OCI-LY7 (cell line): Measurements from ENCODE around the gene C3orf18. TPM values are rescaled to one million over a fixed set of nuclear protein-coding genes. Genes with fewer than 3 reads are reported as not detected.

Experiments
- BruUV-seq: library from RNA; stranded (reverse); fragments of 400-500 nt; replicated peaks from 2 replicates; lab custom pipeline; 2021; lab: Mats Ljungman, UMichigan
- CTCF ChIA-PET: fragments of 300-600 bp; sonication (Branson Sonifier 250); formaldehyde crosslinking; loops from one replicate; lab custom pipeline; 2022; ENCODE audit warnings: antibody characterized with exemption; ENCODE audit not compliant: unreplicated experiment; lab: Charles Lee
- POLR2A ChIA-PET: fragments of 300-600 bp; sonication (Branson Sonifier 250); formaldehyde crosslinking; loops from one replicate; lab custom pipeline; 2022; ENCODE audit warnings: antibody characterized with exemption; lab: Charles Lee
- DNase-seq: peaks from one replicate; pipeline ENCODE4 v3.0.0-alpha.2; 2015; ENCODE audit warnings: low spot score
- H2AFZ ChIP-seq: fragments of 200-600 bp; sonication (generic), shearing (Covaris generic); 2 replicates; pipeline ENCODE4 v1.6.1; 2014; ENCODE audit warnings: mild to moderate bottlenecking, antibody characterized with exemption, low read length, moderate library complexity
- H3K27ac ChIP-seq: fragments of 200-600 bp; sonication (generic); 2 replicates; pipeline ENCODE4 v1.5.1; 2014; ENCODE audit warnings: mixed run types, low read depth, mild to moderate bottlenecking, moderate library complexity, low read length, inconsistent platforms; ENCODE audit not compliant: poor library complexity, severe bottlenecking
- H3K36me3 ChIP-seq: fragments of 200-600 bp; sonication (generic); 2 replicates; pipeline ENCODE4 v1.6.1; 2014; ENCODE audit warnings: mild to moderate bottlenecking, antibody characterized with exemption, low read length, moderate library complexity, mixed read lengths; ENCODE audit not compliant: insufficient read depth
- H3K4me1 ChIP-seq: fragments of 200-600 bp; sonication (generic); 2 replicates; pipeline ENCODE4 v1.5.1; 2014; ENCODE audit warnings: mild to moderate bottlenecking, low read length; ENCODE audit not compliant: insufficient read depth, poor library complexity, severe bottlenecking
- H3K4me2 ChIP-seq: fragments of 200-600 bp; sonication (generic); 2 replicates; pipeline ENCODE4 v1.6.1; 2014; ENCODE audit warnings: mild to moderate bottlenecking, low read length
- H3K4me3 ChIP-seq: fragments of 200-600 bp; sonication (generic); 2 replicates; pipeline ENCODE4 v1.5.1; 2014; ENCODE audit warnings: mild to moderate bottlenecking, low read depth, low read length; ENCODE audit not compliant: poor library complexity, severe bottlenecking
- H3K79me2 ChIP-seq: fragments of 200-600 bp; sonication (generic); 2 replicates; pipeline ENCODE4 v1.6.1; 2016; ENCODE audit warnings: low read depth, mild to moderate bottlenecking, low read length, moderate library complexity, mixed read lengths; ENCODE audit not compliant: insufficient read depth
- H3K9me2 ChIP-seq: fragments of 200-600 bp; sonication (generic); 2 replicates; pipeline ENCODE4 v1.6.1; 2016; ENCODE audit warnings: mild to moderate bottlenecking, low read length, mixed read lengths; ENCODE audit not compliant: insufficient read depth
- H3K9me3 ChIP-seq: fragments of 200-600 bp; sonication (generic); 2 replicates; pipeline ENCODE4 v1.6.1; 2014; ENCODE audit warnings: mild to moderate bottlenecking, mixed run types, low read length, mixed read lengths
- H4K20me1 ChIP-seq: fragments of 200-600 bp; sonication (generic); 2 replicates; pipeline ENCODE4 v1.6.1; 2014; ENCODE audit warnings: mild to moderate bottlenecking, antibody characterized with exemption, low read length, moderate library complexity, mixed read lengths; ENCODE audit not compliant: insufficient read depth
- CTCF ChIP-seq: fragments of 200-600 bp; sonication (generic); conservative IDR thresholded peaks from 2 replicates; pipeline ENCODE4 v1.5.1; 2014; ENCODE audit warnings: mild to moderate bottlenecking, antibody characterized with exemption, low read length, moderate library complexity, mixed read lengths
- EZH2phosphoT487 ChIP-seq: fragments of 200-600 bp; sonication (generic); IDR thresholded peaks from 2 replicates; pipeline ENCODE4 v1.6.1; 2018; ENCODE audit warnings: low read depth, borderline replicate concordance, mild to moderate bottlenecking, mixed run types, antibody characterized with exemption, low read length, moderate library complexity, mixed read lengths
- intact Hi-C: fragments of 100-400 bp; cut with micrococcal nuclease; formaldehyde crosslinking; loops from one replicate; pipeline ENCODE4 v1.10.0; 2022; ENCODE audit not compliant: unreplicated experiment
- total RNA-seq, 2 experiments: library from RNA; depleted of rRNA in 1 of 2; stranded (reverse); fragments of >200 nt in 1 of 2; shearing (Covaris generic) in 1 of 2; gene quantifications; 2 replicates each; pipeline ENCODE4 v1.2.3, GENCODE V29; 2014 to 2022

C3orf18 gene
- total RNA-seq, 2 experiments from 2014 or later: 8.0 to 9.5 TPM

- no peaks in the 10 kb centered on the region for H3K36me3 ChIP-seq
- DNase-seq: no peak
- H3K27ac ChIP-seq: no peak overlapping the region
Observed at GRCh38 chr3:50605901-50606326, 38.4 kb upstream of the C3orf18 start.

GRCh38 chr3:50604628-50605588 is 37.4 kb upstream of the C3orf18 start:
- Histone ChIP-seq H3K79me2 (no peaks in the 10 kb centered on the region), H3K4me1 (no peaks in the 10 kb centered on the region), H3K4me2 (no peak overlapping the region), H2AFZ (no peak overlapping the region), H3K9me3 (no peaks in the 10 kb centered on the region), H3K9me2 (no peaks in the 10 kb centered on the region), H3K36me3 (no peaks in the 10 kb centered on the region), H3K27ac (no peak overlapping the region), H4K20me1 (no peaks in the 10 kb centered on the region), H3K4me3 (no peak overlapping the region)
- ChIA-PET POLR2A (no interaction called here), CTCF (no interaction called here)
- DNase-seq: peak; percentile 14
- no TSS peak for BruUV-seq
- intact Hi-C loops: no loop called here
- no peak for TF ChIP-seq EZH2phosphoT487
- no peak for TF ChIP-seq CTCF

More at GRCh38 chr3:50605901-50606326, 38.4 kb upstream of the C3orf18 start:
- H3K4me1 ChIP-seq: no peaks in the 10 kb centered on the region
- no peaks in the 10 kb centered on the region for H3K9me3 ChIP-seq
- H3K4me2 ChIP-seq: no peak overlapping the region
- H3K79me2 ChIP-seq: no peaks in the 10 kb centered on the region
- intact Hi-C loops: no loop called here
- no TSS peak for BruUV-seq
- no peaks in the 10 kb centered on the region for H3K9me2 ChIP-seq
- no peak overlapping the region for H2AFZ ChIP-seq
- no peaks in the 10 kb centered on the region for H4K20me1 ChIP-seq
- TF ChIP-seq CTCF (no peak), EZH2phosphoT487 (no peak)
- POLR2A ChIA-PET: interaction anchor here (0.5 kb wide), 1 partner anchor 91 kb away, joined by 3 read pairs; no protein-coding TSS in a partner anchor
- no peak overlapping the region for H3K4me3 ChIP-seq
- CTCF ChIA-PET: no interaction called here
